ENCODE data around the gene PTPRG. TPM values are rescaled to one million over a fixed set of nuclear protein-coding genes. Genes with fewer than 3 reads are reported as not detected.

The PTPRG gene
- total RNA-seq, 1 donor from 2014 or later = 11.1 TPM

GRCh38 chr3:61602466-61602865 is 41.1 kb downstream of the PTPRG start:
- no peaks in the 10 kb centered on the region for H3K36me3 ChIP-seq (ENCODE audit: control insufficient read depth, insufficient read depth, low read length)
- no peak overlapping the region for H3K4me3 ChIP-seq (ENCODE audit: low read depth, low read length)
- TF ChIP-seq CTCF (IDR thresholded peaks at IDR 0.05; ENCODE audit: insufficient read depth, low read length, severe bottlenecking) = no peak
- FAIRE-seq (no peak), DNase-seq (ENCODE audit: low read depth) (no peak)
- H3K27me3 ChIP-seq (ENCODE audit: control insufficient read depth, insufficient read depth, low read length) = no peaks in the 10 kb centered on the region

- TF ChIP-seq CTCF (IDR thresholded peaks at IDR 0.05; ENCODE audit: insufficient read depth, low read length, severe bottlenecking) = no peak
- no peak for FAIRE-seq
Measured at GRCh38 chr3:61605589-61606175, 44.3 kb downstream of the PTPRG start.

GRCh38 chr3:61606196-61606595 is 44.8 kb downstream of the PTPRG start:
- H3K27me3 ChIP-seq (ENCODE audit: control insufficient read depth, insufficient read depth, low read length) = no peaks in the 10 kb centered on the region
- H3K4me3 ChIP-seq (ENCODE audit: low read depth, low read length) = no peak overlapping the region
- TF ChIP-seq CTCF (IDR thresholded peaks at IDR 0.05; ENCODE audit: insufficient read depth, low read length, severe bottlenecking) = no peak
- DNase-seq (ENCODE audit: low read depth) (no peak), FAIRE-seq (no peak)
- no peaks in the 10 kb centered on the region for H3K36me3 ChIP-seq (ENCODE audit: control insufficient read depth, insufficient read depth, low read length)

More at GRCh38 chr3:61605589-61606175, 44.3 kb downstream of the PTPRG start:
- Histone ChIP-seq H3K27me3 (ENCODE audit: control insufficient read depth, insufficient read depth, low read length) (no peaks in the 10 kb centered on the region), H3K36me3 (ENCODE audit: control insufficient read depth, insufficient read depth, low read length) (no peaks in the 10 kb centered on the region), H3K4me3 (ENCODE audit: low read depth, low read length) (no peak overlapping the region)
- DNase-seq (ENCODE audit: low read depth) = no peak

GRCh38 chr3:61608072-61608471 is 46.7 kb downstream of the PTPRG start:
- H3K4me3 ChIP-seq (ENCODE audit: low read depth, low read length) = no peak overlapping the region
- no peak for TF ChIP-seq CTCF (IDR thresholded peaks at IDR 0.05; ENCODE audit: insufficient read depth, low read length, severe bottlenecking)
- H3K36me3 ChIP-seq (ENCODE audit: control insufficient read depth, insufficient read depth, low read length) = no peaks in the 10 kb centered on the region
- FAIRE-seq = no peak
- no peaks in the 10 kb centered on the region for H3K27me3 ChIP-seq (ENCODE audit: control insufficient read depth, insufficient read depth, low read length)
- DNase-seq (ENCODE audit: low read depth) = no peak

GRCh38 chr3:61608711-61609110 is 47.3 kb downstream of the PTPRG start:
- Histone ChIP-seq H3K27me3 (ENCODE audit: control insufficient read depth, insufficient read depth, low read length) (no peaks in the 10 kb centered on the region), H3K36me3 (ENCODE audit: control insufficient read depth, insufficient read depth, low read length) (no peaks in the 10 kb centered on the region), H3K4me3 (ENCODE audit: low read depth, low read length) (no peak overlapping the region)
- TF ChIP-seq CTCF (IDR thresholded peaks at IDR 0.05; ENCODE audit: insufficient read depth, low read length, severe bottlenecking) = no peak
- DNase-seq (ENCODE audit: low read depth) = no peak
- no peak for FAIRE-seq

- Histone ChIP-seq H3K27me3 (ENCODE audit: control insufficient read depth, insufficient read depth, low read length) (no peaks in the 10 kb centered on the region), H3K4me3 (ENCODE audit: low read depth, low read length) (no peak overlapping the region), H3K36me3 (ENCODE audit: control insufficient read depth, insufficient read depth, low read length) (no peaks in the 10 kb centered on the region)
- no peak for DNase-seq (ENCODE audit: low read depth)
- no peak for FAIRE-seq
- no peak for TF ChIP-seq CTCF (IDR thresholded peaks at IDR 0.05; ENCODE audit: insufficient read depth, low read length, severe bottlenecking)
Measured at GRCh38 chr3:61610316-61610715, 48.9 kb downstream of the PTPRG start.
